Upper lobe of right lung (tissue), 1 donor: Measurements from ENCODE around the gene PPFIA1. TPM values are rescaled to one million over a fixed set of nuclear protein-coding genes. Genes with fewer than 3 reads are reported as not detected.

Experiments used
- ATAC-seq: fragments of 200-7000 bp; cut with Tn5 transposase; one replicate; pipeline ENCODE4 v1.9.1; 2020; ENCODE audit warnings: mild to moderate bottlenecking, moderate library complexity
- DNase-seq: peaks from one replicate; pipeline ENCODE4 v3.0.0-alpha.2; 2020
- H3K27ac ChIP-seq: fragments of 200-600 bp; one replicate; pipeline ENCODE4 v1.8.0; 2022
- H3K27me3 ChIP-seq: fragments of 200-600 bp; one replicate; pipeline ENCODE4 v1.8.0; 2022; ENCODE audit warnings: mild to moderate bottlenecking
- H3K36me3 ChIP-seq: fragments of 200-600 bp; one replicate; pipeline ENCODE4 v1.8.0; 2022
- H3K4me1 ChIP-seq: fragments of 200-600 bp; one replicate; pipeline ENCODE4 v1.8.0; 2022
- H3K4me3 ChIP-seq: fragments of 200-600 bp; one replicate; pipeline ENCODE4 v1.8.0; 2022; ENCODE audit warnings: mild to moderate bottlenecking
- H3K9me3 ChIP-seq: fragments of 200-600 bp; one replicate; pipeline ENCODE4 v1.8.0; 2022
- CTCF ChIP-seq: fragments of 200-600 bp; IDR thresholded peaks from one replicate; pipeline ENCODE4 v1.8.0; 2022; ENCODE audit warnings: antibody characterized with exemption
- intact Hi-C: fragments of 100-400 bp; cut with DNase I; formaldehyde crosslinking; loops from one replicate; pipeline ENCODE4 v1.11.0; 2022
- total RNA-seq: library from RNA; stranded (reverse); fragmentation: NEBNext Ultra II Directional; extraction: Animal tissue kit (Norgen Biotek cat#: 25700); gene quantifications from one replicate; pipeline ENCODE4 v1.2.1, GENCODE V29; 2021
- donor health status: DM: no; HTN: yes; CAD: no; lungs with severe emphysema.

Gene PPFIA1
- total RNA-seq, 1 donor from 2014 or later: 73.3 TPM

GRCh38 chr11:70415191-70415590, 144.7 kb downstream of the PPFIA1 start:
- Histone ChIP-seq H3K9me3 (no peaks in the 10 kb centered on the region), H3K36me3 (peaks cover 90% of the 10 kb centered on the region), H3K27ac (no peak overlapping the region), H3K4me1 (no peaks in the 10 kb centered on the region), H3K4me3 (no peak overlapping the region), H3K27me3 (no peaks in the 10 kb centered on the region)
- no peak for TF ChIP-seq CTCF
- DNase-seq (no peak), ATAC-seq (no peak)
- intact Hi-C loops: no loop called here

- TF ChIP-seq CTCF: no peak
- DNase-seq (no peak), ATAC-seq (peak; percentile 40)
- Histone ChIP-seq H3K27ac (no peak overlapping the region), H3K4me1 (no peaks in the 10 kb centered on the region), H3K36me3 (peaks cover 90% of the 10 kb centered on the region), H3K27me3 (no peaks in the 10 kb centered on the region), H3K9me3 (no peaks in the 10 kb centered on the region), H3K4me3 (no peak overlapping the region)
- intact Hi-C loops: no loop called here
These were observed 145.3 kb downstream of the PPFIA1 start for GRCh38 chr11:70415642-70416395.

- no peaks in the 10 kb centered on the region for H3K4me1 ChIP-seq
- ATAC-seq: no peak
- intact Hi-C loops: no loop called here
- peaks cover 90% of the 10 kb centered on the region for H3K36me3 ChIP-seq
- no peak for DNase-seq
- no peak for TF ChIP-seq CTCF
- no peak overlapping the region for H3K4me3 ChIP-seq
- no peaks in the 10 kb centered on the region for H3K27me3 ChIP-seq
- H3K9me3 ChIP-seq: no peaks in the 10 kb centered on the region
- H3K27ac ChIP-seq: no peak overlapping the region
These were observed 146.4 kb downstream of the PPFIA1 start for GRCh38 chr11:70416881-70417280.

- no peaks in the 10 kb centered on the region for H3K4me1 ChIP-seq
- no peaks in the 10 kb centered on the region for H3K9me3 ChIP-seq
- H3K36me3 ChIP-seq: peaks cover 90% of the 10 kb centered on the region
- H3K27ac ChIP-seq: no peak overlapping the region
- DNase-seq (no peak), ATAC-seq (no peak)
- no peak for TF ChIP-seq CTCF
- intact Hi-C loops: no loop called here
- H3K27me3 ChIP-seq: no peaks in the 10 kb centered on the region
- no peak overlapping the region for H3K4me3 ChIP-seq
These were observed 147.6 kb downstream of the PPFIA1 start for GRCh38 chr11:70418130-70418529.

GRCh38 chr11:70419307-70420007, 149.0 kb downstream of the PPFIA1 start:
- Histone ChIP-seq H3K36me3 (peaks cover 83% of the 10 kb centered on the region), H3K27me3 (no peaks in the 10 kb centered on the region), H3K9me3 (no peaks in the 10 kb centered on the region), H3K27ac (no peak overlapping the region), H3K4me1 (no peaks in the 10 kb centered on the region), H3K4me3 (no peak overlapping the region)
- no peak for TF ChIP-seq CTCF
- ATAC-seq (no peak), DNase-seq (no peak)
- intact Hi-C loops: no loop called here
